GM12801 (cell line): ENCODE results near the gene MGAT5.

Experiments
- CTCF ChIP-seq: IDR thresholded peaks from one replicate; pipeline ENCODE4 v1.5.1; 2011; ENCODE audit warnings: control low read depth; ENCODE audit not compliant: insufficient read length; ENCODE audit errors: extremely low read depth

The MGAT5 gene

GRCh38 chr2:134360745-134361487 is 107.0 kb downstream of the MGAT5 start:
- TF ChIP-seq CTCF: no peak

GRCh38 chr2:134361648-134362047 is 107.8 kb downstream of the MGAT5 start:
- TF ChIP-seq CTCF: no peak

GRCh38 chr2:134362152-134362668 is 108.3 kb downstream of the MGAT5 start:
- TF ChIP-seq CTCF: no peak

GRCh38 chr2:134362740-134363139 is 108.9 kb downstream of the MGAT5 start:
- TF ChIP-seq CTCF: no peak

GRCh38 chr2:134365356-134365755 is 111.5 kb downstream of the MGAT5 start:
- no peak for TF ChIP-seq CTCF

GRCh38 chr2:134366359-134366758 is 112.5 kb downstream of the MGAT5 start:
- no peak for TF ChIP-seq CTCF

GRCh38 chr2:134367213-134367612 is 113.3 kb downstream of the MGAT5 start:
- TF ChIP-seq CTCF: no peak
